Thyroid gland (tissue), 4 donors: ENCODE measurements around the gene SYT17. TPM values are rescaled to one million over a fixed set of nuclear protein-coding genes. Genes with fewer than 3 reads are reported as not detected.

Source experiments
- DNase-seq, 2 donors: peaks; one replicate each; pipeline ENCODE4 v3.0.0-alpha.2; 2019
- H3K27ac ChIP-seq, 3 donors: fragments of 200-600 bp; sonication (generic); 1 replicate in 2 of 3; 2 replicates in 1 of 3; pipeline ENCODE4 v1.5.1; 2016 to 2019; ENCODE audit warnings: mild to moderate bottlenecking in 1 of 3, moderate library complexity in 1 of 3
- H3K27me3 ChIP-seq: fragments of 200-600 bp; sonication (generic); one replicate; pipeline ENCODE4 v1.5.1; 2019
- H3K36me3 ChIP-seq, 2 donors: fragments of 200-600 bp; sonication (generic); one replicate each; pipeline ENCODE4 v1.5.1; 2016 to 2019
- H3K4me1 ChIP-seq, 2 donors: fragments of 200-600 bp; sonication (generic); one replicate each; pipeline ENCODE4 v1.5.1; 2017 to 2019
- H3K4me3 ChIP-seq, 3 donors: fragments of 200-600 bp; sonication (generic); replicated peaks in 1 of 3; 1 replicate in 2 of 3; 2 replicates in 1 of 3; pipeline ENCODE4 v1.5.1; 2016; ENCODE audit warnings: mild to moderate bottlenecking in 1 of 3
- H3K9me3 ChIP-seq: fragments of 200-600 bp; sonication (generic); one replicate; pipeline ENCODE4 v1.5.1; 2017
- POLR2A ChIP-seq, 2 donors: fragments of 450-650 bp; IDR thresholded peaks; one replicate each; pipeline ENCODE4 v1.6.1; 2017; ENCODE audit warnings: antibody characterized with exemption in 2 of 2, mild to moderate bottlenecking in 2 of 2, moderate library complexity in 1 of 2
- WGBS, 2 donors: methylation state at CpG; one replicate each; pipeline ENCODE4 v1.1.5; 2017; 5-methylcytosine and 5-hydroxymethylcytosine counted together
- intact Hi-C: fragments of 100-400 bp; cut with DNase I; formaldehyde crosslinking; loops from one replicate; pipeline ENCODE4 v1.15.1; 2023
- total RNA-seq, 4 donors: library from RNA; depleted of rRNA; stranded (reverse); fragments of >200 nt; gene quantifications; one replicate each; pipeline ENCODE4 v1.2.3, GENCODE V29; 2016
- TF ChIP-seq, protein P1 (sequence below), 6 experiments: fragments of 200-600 bp in 3 of 6; fragments of 450-650 bp in 3 of 6; sonication (generic) in 3 of 6; IDR thresholded peaks; one replicate each; pipeline ENCODE4 v1.5.1; 2016 to 2019; ENCODE audit warnings: antibody characterized with exemption in 6 of 6, mild to moderate bottlenecking in 2 of 6, inconsistent platforms in 1 of 6, moderate library complexity in 1 of 6

SYT17 gene
- total RNA-seq, 4 donors from 2014 or later, result 2.8 to 17.2 (median 8.6) TPM

- intact Hi-C loops, result no loop called here
- H3K4me3 ChIP-seq, result no peak overlapping the region
- TF ChIP-seq, protein P1, sequence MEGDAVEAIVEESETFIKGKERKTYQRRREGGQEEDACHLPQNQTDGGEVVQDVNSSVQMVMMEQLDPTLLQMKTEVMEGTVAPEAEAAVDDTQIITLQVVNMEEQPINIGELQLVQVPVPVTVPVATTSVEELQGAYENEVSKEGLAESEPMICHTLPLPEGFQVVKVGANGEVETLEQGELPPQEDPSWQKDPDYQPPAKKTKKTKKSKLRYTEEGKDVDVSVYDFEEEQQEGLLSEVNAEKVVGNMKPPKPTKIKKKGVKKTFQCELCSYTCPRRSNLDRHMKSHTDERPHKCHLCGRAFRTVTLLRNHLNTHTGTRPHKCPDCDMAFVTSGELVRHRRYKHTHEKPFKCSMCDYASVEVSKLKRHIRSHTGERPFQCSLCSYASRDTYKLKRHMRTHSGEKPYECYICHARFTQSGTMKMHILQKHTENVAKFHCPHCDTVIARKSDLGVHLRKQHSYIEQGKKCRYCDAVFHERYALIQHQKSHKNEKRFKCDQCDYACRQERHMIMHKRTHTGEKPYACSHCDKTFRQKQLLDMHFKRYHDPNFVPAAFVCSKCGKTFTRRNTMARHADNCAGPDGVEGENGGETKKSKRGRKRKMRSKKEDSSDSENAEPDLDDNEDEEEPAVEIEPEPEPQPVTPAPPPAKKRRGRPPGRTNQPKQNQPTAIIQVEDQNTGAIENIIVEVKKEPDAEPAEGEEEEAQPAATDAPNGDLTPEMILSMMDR (IDR thresholded peaks at IDR 0.05), result no peak
- no peak for TF ChIP-seq POLR2A (IDR thresholded peaks at IDR 0.05)
- H3K36me3 ChIP-seq, result no peaks in the 10 kb centered on the region
- no peak overlapping the region for H3K27ac ChIP-seq
- H3K27me3 ChIP-seq, result no peaks in the 10 kb centered on the region
- DNase-seq, result no peak
- 78 to 90% methylated on average over 8 of the region's 8 CpGs for WGBS, 2 donors
- H3K4me1 ChIP-seq, result no peaks in the 10 kb centered on the region
- no peaks in the 10 kb centered on the region for H3K9me3 ChIP-seq
Measured at GRCh38 chr16:19245326-19245925, 77.4 kb downstream of the SYT17 start.

- WGBS, 2 donors, result 88 to 94% methylated on average over 2 of the region's 2 CpGs
- Histone ChIP-seq H3K27ac (no peak overlapping the region), H3K4me3 (no peak overlapping the region), H3K9me3 (no peaks in the 10 kb centered on the region), H3K4me1 (no peaks in the 10 kb centered on the region), H3K27me3 (no peaks in the 10 kb centered on the region), H3K36me3 (no peaks in the 10 kb centered on the region)
- intact Hi-C loops, result no loop called here
- TF ChIP-seq POLR2A (IDR thresholded peaks at IDR 0.05), result no peak
- TF ChIP-seq, protein P1 (IDR thresholded peaks at IDR 0.05), result no peak
- no peak for DNase-seq
Measured at GRCh38 chr16:19252904-19253303, 84.9 kb downstream of the SYT17 start.

DNA sequence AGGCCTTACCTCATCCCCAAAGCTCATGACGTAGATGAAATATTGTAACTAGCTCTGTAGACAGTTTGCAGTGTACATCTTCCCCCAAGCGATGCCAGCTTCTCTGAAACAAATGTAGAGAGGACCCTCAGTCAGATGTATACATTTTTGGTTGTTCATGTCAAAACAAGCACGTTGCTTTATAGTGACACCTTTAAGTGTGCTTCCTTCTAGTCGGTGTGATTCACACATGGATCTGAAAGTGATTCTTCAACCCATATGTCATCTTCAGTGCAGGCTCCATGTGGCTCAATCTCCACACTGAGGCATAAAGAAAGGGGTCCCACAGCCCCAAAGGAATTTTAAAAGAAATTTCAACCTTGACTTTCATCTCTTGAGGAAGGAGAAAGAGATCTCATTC is 86.6 kb downstream of the SYT17 start:
- H3K27ac ChIP-seq, result no peak overlapping the region
- no peaks in the 10 kb centered on the region for H3K36me3 ChIP-seq
- no peaks in the 10 kb centered on the region for H3K9me3 ChIP-seq
- H3K27me3 ChIP-seq, result no peaks in the 10 kb centered on the region
- 84% methylated on average over 4 of the region's 4 CpGs for WGBS, 2 donors
- DNase-seq, result no peak
- no peak overlapping the region for H3K4me3 ChIP-seq
- intact Hi-C loops, result no loop called here
- H3K4me1 ChIP-seq, result no peaks in the 10 kb centered on the region
- TF ChIP-seq, protein P1 (IDR thresholded peaks at IDR 0.05), result no peak
- TF ChIP-seq POLR2A (IDR thresholded peaks at IDR 0.05), result no peak

DNA sequence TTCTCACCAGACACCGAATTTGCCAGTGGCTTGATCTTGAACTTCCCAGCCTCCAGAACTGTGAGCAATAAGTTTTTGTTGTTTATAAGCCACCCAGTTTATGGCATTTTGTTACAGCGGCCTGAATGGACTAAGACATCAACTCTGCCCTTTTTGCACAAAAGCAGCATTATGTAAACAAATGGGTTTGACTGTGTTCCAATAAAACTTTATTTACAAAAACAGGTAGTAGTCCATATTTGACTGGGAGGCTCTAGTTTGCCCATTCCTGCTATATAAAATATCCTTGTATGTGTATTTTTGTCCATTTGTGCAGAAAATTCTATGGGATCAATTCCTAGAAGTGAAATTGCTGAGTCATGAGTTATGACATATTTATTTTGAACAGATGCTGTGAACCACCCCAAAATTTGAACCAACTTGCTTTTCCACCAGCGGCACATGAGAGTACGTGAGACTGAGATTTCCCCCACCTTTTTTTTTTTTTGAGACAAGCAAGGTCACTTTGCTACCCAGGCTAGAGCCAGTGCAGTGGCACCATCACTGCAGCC is 96.2 kb downstream of the SYT17 start:
- Histone ChIP-seq H3K9me3 (no peaks in the 10 kb centered on the region), H3K27ac (no peak overlapping the region), H3K4me3 (no peak overlapping the region), H3K4me1 (no peaks in the 10 kb centered on the region), H3K36me3 (peaks cover 0 to 5% of the 10 kb centered on the region in 2 donors), H3K27me3 (no peaks in the 10 kb centered on the region)
- no peak for DNase-seq
- WGBS, 2 donors, result 96 to 97% methylated on average over 4 of the region's 4 CpGs
- no peak for TF ChIP-seq POLR2A (IDR thresholded peaks at IDR 0.05)
- TF ChIP-seq, protein P1 (IDR thresholded peaks at IDR 0.05), result no peak
- intact Hi-C loops, result no loop called here

- no peak for TF ChIP-seq POLR2A (IDR thresholded peaks at IDR 0.05)
- TF ChIP-seq, protein P1 (IDR thresholded peaks at IDR 0.05), result no peak
- no peaks in the 10 kb centered on the region for H3K27me3 ChIP-seq
- no peaks in the 10 kb centered on the region for H3K9me3 ChIP-seq
- no peak for DNase-seq
- H3K36me3 ChIP-seq, result peaks cover 0 to 5% of the 10 kb centered on the region in 2 donors
- H3K27ac ChIP-seq, result no peak overlapping the region
- intact Hi-C loops, result no loop called here
- H3K4me3 ChIP-seq, result no peak overlapping the region
- 82 to 84% methylated on average over 9 of the region's 9 CpGs for WGBS, 2 donors
- H3K4me1 ChIP-seq, result no peaks in the 10 kb centered on the region
Measured at GRCh38 chr16:19265380-19265930, 97.4 kb downstream of the SYT17 start.
